ENCODE measurements around the gene IQGAP2.

The IQGAP2 gene

DNA sequence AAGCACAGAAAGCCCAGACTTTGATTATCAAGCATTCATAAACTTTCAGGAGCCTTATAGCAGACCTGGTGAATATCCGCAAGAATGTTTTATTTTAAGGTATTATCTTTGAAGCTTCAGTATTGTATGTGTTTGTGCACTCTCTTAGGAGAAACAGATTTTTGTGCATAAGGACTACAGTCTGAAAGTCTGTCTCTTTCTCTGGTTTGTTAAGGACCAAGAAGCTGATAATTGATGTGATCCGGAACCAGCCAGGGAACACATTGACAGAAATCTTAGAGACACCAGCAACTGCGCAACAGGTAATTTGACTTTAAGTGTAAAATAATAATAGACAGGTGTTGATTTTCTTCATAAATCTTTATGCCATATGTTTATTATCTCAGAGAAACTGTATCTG lies 290.1 kb downstream of the IQGAP2 start:
- DNase-seq: no peak

DNA sequence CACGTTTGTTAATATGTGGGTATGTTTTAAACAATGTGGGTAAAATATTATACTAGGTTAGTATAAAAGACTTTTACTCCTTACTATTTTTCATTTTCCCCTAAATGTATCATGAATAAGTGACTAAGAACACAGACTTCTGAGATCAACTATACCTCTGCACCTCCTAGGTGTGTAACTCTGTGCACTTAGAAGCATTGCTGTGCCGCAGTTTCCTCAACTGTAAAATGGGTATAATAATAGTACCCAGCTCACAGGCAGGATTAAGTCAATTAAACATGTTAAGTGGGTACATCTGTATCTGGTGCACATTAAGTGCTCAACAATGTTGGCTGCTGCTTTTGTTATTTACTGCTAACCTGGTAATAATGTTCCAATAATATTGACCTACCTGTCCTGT lies 291.2 kb downstream of the IQGAP2 start:
- DNase-seq: no peak

DNA sequence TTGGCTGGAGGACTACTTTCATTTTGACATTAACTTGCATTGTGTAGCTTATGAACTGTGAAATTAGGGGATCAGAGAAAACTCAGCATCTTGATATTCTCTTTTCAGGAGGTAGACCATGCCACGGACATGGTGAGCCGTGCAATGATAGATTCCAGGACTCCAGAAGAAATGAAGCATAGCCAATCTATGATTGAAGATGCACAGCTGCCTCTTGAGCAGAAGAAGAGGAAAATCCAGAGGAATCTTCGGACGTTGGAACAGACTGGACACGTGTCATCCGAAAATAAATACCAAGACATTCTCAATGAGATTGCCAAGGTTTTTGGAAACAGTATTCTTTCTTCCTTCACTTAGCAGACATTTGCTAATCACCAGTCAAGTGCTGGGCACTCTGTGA lies 292.3 kb downstream of the IQGAP2 start:
- DNase-seq: no peak

DNA sequence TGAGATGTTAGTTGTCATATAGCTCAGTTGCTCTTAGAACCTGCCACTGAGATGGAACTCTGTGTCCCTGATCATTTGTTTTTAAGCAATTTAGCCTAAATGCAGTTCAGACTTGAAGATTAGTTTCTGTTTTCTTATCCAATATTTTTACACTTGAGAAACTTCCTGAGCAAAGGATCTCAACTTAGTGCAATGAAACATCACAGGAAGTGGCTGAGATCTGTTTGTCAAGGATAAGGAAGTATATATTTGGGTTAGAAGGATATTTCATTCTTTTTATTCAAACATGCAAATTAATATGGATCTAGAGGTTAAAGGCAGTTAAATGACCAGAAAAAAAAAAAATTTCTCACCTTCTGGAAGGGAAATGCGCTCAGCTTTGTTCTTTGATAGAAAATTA lies 293.2 kb downstream of the IQGAP2 start:
- peak; percentile 21 for DNase-seq

DNA sequence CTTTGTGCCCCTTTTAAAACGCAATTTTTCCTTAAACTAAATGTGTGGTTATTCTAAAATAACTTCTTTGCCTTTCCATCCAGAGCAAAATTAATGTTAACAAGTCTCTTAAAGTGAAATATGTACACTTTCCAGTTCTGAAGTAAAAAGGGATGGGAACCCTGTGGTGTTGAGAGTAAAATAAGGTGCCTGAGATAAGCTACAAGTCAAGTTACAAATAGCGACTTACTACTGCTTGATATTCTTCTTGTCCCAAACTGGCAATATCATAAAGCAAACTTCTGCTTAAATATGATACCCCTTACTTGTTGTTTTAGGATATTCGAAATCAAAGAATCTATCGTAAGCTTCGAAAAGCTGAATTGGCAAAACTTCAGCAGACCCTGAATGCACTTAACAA lies 294.6 kb downstream of the IQGAP2 start:
- no peak for DNase-seq

DNA sequence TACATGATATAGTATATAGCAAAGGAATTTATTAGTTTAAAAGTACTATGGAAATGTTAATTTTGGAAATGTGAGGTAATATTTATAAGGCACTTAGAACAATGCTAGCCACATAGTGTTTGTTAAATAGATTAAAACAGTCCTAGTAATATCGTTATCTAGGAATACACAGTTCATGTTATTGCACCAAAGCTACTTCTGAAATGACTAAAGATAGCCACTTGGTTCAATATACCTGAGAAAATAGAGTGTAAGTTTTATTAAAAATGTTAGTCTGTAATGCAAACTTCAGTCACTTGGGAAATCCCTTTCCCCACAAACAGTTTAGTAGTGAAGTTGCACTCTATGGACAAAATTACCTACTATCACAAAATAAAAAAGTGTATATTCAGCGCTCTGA lies 297.5 kb downstream of the IQGAP2 start:
- no peak for DNase-seq

DNA sequence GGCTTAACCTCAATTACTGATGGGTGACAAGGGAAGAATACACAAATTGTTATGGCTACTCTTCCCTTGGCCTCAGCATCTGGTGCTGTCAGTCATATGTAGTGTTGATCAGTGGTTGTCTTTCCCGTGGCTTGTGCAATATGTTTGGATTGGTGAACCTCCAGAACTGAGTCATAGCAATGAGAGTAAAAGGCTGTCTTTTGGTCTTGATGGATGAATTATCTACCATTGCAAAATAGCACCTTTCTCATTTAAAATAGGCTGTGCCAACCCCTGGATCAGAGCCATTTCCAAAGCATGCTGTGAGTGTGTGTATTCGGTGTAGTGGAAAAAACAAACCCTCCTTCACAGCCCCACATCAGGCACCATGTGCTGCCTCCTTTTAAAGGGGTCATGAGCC lies 298.2 kb downstream of the IQGAP2 start:
- DNase-seq: no peak

GRCh38 chr5:76703707-76704106 lies 300.6 kb downstream of the IQGAP2 start:
- no peak for DNase-seq

DNA sequence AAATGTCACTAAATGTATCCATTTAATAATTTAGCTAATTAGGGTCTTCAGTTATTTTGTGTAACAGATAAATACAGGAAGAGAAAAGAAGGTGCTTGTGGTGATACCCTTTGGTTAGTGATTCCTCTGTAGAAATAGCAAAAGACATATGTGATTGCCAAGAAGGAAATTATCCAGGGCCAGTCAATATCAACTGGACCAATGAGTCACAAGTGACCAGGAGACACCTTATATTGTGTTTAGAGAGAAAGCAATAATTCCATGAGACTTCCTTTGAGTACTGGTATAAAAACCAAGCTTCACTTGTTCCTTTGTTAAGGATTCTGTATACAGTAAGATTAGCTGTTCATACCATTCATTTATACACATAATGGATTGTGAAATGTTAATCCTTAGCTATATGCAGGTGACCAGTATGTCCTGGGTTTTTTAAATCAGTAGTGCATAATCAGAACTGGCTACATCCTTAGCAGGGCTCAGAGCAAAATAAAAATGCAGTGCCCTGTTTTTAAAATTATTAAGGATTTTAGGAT lies 301.1 kb downstream of the IQGAP2 start:
- no peak for DNase-seq

- peak; percentile 57 for DNase-seq
These were observed 302.5 kb downstream of the IQGAP2 start for GRCh38 chr5:76705574-76705973.

DNA sequence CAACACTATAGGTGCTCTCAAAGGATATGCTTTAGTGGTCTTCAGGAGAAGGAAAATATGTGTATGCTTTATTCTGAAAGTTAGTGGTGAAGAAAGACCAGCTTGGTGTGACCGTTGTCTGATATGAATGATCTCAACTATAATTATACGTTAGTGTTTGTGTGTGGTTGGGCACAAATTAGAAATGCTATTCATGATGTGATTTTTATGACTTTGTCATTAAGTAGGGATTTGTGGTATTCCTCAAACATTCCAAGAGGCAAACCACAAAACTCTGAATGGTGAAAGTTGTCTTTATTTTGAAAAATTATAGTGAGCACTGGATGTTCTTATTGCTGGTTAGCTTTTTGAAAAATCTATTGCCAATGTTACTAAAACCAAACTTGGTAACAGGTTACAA lies 306.7 kb downstream of the IQGAP2 start:
- DNase-seq: no peak

DNA sequence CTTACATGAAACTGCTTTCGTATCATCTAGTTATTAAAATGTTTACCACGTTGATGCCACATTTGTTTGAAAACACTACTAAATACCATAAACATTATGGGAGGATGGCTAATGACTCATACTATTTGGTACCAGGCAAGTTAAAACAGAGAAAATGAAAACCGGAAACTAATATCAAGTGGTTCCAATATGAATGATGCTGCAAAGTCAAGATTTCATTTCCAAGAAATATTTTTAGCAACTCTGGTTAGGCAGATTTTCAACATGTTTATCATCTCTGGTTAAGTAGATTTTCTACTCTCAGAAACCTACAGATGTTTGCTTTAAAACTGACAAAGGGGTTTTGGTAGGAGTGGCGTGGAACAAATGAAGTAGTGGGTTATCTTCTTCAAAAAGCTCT lies 307.9 kb downstream of the IQGAP2 start:
- no peak for DNase-seq

DNA sequence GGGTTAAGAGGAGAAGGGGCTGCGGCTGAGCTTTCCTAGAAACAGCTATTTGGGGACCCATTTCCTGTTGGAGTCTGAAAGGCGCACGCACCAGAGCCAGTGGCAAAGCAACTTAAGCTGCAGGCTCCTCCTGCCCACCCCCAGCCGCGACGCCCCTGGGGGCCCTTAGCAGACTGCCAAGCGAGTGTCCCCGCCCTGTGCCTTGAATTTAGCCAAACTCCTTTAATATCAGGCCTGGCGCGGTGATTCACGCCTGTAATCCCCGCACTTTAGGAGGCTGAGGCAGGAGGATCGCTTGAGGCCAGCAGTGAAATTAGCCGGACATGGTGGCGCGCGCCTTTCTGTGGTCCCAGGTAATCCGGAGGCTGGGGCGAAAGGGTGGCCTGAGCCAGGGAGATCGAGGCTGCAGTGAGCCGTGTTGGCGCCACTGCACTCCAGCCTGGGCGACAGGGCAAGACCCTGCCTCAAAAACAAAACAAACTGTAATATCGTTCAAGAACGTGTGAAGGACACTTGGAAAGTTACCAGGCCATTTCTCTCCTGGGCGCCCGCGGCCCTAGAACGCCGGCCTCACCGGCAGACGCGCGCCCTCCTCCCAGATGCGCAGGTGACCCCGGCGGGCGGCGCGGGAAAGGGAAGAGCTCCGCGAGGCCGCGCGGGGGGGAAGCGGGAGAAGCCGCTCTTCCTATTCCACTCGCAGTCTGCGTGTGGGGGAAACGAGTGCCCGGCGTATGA lies 311.8 kb downstream of the IQGAP2 start:
- no peak for DNase-seq

DNA sequence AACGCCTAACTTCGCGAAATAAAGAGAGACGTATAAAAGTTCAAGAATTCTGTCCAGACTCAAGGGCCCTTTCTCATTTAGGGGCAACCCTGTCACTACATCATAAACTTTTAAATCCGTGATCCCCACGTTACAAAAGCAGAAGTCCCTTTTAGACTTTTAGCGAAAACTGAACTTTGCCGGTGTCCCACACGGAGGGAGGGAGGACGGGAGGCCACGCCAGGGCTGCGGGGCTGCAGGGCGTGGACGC lies 312.3 kb downstream of the IQGAP2 start:
- DNase-seq: peak; percentile 25

- peak; percentile 16 for DNase-seq
These were observed 312.8 kb downstream of the IQGAP2 start, which contains the start of gene F2R for GRCh38 chr5:76715736-76716455. F2R (plus strand) TSS chr5:76716126; CDS start chr5:76716308, 182 bp downstream.

DNA sequence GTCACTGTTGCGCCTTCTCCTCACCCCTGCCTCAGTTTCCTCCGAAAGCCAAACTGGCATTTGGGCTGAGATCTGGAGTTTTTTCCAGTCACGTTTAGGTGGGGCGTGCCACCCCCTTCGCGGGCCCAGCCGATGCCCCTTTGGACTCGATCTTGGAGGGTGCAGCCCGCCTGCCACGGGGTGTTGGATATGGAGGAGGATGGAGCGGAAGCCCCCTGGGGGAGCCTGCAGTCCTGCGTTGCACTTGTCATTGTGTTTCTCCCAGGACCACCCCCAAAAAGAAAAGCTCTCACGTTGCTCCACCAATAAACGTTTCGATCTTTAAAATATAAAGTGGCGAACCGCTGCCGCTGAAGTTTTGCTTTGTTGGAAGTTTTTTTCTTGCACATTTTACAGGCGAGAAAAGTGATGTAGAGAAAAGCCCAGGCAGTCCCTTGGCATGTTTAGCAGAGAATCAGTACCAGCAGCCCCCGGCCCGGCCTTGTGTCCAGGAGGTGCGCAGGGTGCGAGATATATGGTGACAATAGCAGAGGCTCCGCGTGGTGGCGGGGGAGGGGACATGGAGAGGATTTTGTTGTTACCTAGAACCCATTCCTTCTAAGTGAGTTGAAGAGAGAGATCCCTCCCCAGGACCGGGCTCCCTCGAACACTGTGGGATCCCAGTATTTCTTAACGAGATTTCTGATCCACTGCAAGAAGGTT lies 313.5 kb downstream of the IQGAP2 start:
- DNase-seq: no peak

- no peak for DNase-seq
These were observed 314.4 kb downstream of the IQGAP2 start for GRCh38 chr5:76717222-76718083.

DNA sequence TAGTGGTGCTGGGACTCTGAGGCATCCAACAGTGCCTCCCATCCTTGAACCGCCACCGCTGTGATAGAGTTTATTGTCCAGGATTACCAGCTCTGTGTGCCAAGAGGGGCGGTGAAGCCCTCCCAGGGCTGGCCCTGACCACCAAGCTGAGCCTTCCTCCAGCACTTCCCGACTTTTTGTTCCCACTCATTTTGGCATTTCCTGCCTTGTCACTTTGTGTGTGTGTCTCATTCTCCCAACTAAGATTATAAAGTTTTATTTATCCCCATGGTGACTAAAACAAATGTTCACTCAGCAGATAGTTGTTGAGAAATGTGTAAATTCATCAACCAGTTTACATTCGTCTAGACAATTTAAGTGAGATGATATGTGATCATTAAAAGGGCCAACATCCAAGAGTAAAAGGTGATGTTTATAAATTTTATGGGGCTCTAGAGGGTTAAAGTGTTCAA lies 315.3 kb downstream of the IQGAP2 start:
- DNase-seq: no peak

GRCh38 chr5:76718880-76719279 lies 315.8 kb downstream of the IQGAP2 start:
- DNase-seq: no peak

- DNase-seq: peak; percentile 83
These were observed 318.0 kb downstream of the IQGAP2 start for GRCh38 chr5:76720988-76721569.

DNA sequence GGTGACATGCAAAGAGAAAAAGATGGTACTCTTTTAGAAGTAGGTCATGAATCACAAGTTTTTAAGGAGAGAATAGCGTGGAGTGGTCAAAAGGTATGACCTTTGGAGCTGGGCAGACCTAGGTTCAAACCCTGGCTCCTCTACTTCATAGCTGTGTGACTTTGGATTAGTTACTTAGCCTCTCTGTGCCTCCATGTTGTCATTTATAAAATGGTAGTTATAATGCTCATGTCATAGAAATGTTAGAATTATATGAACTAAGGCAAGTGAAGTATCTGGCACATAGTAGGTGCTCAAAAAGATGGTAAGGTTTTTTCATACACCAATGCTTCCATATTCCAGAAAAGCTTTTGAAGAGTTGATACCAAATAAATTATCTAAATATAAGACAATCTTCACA lies 320.2 kb downstream of the IQGAP2 start:
- DNase-seq: no peak

GRCh38 chr5:76723906-76724305 lies 320.8 kb downstream of the IQGAP2 start:
- DNase-seq: no peak
